Esophagus muscularis mucosa (tissue), 4 donors: ENCODE results near the gene OR51I1.

Experiments used
- CTCF ChIP-seq, 3 experiments: fragments of 200-600 bp in 2 of 3; fragments of 450-650 bp in 1 of 3; sonication (generic) in 2 of 3; IDR thresholded peaks; one replicate each; pipeline ENCODE4 v1.5.1; 2017 to 2019; ENCODE audit warnings: antibody characterized with exemption in 3 of 3, mild to moderate bottlenecking in 2 of 3, moderate library complexity in 1 of 3
- EP300 ChIP-seq: sonication (generic); formaldehyde crosslinking; IDR thresholded peaks from one replicate; pipeline ENCODE4 v1.6.1; 2017; ENCODE audit warnings: antibody characterized with exemption
- POLR2A ChIP-seq: fragments of 450-650 bp; IDR thresholded peaks from one replicate; pipeline ENCODE4 v1.6.1; 2017; ENCODE audit warnings: antibody characterized with exemption, moderate library complexity, mild to moderate bottlenecking, low read depth

DNA sequence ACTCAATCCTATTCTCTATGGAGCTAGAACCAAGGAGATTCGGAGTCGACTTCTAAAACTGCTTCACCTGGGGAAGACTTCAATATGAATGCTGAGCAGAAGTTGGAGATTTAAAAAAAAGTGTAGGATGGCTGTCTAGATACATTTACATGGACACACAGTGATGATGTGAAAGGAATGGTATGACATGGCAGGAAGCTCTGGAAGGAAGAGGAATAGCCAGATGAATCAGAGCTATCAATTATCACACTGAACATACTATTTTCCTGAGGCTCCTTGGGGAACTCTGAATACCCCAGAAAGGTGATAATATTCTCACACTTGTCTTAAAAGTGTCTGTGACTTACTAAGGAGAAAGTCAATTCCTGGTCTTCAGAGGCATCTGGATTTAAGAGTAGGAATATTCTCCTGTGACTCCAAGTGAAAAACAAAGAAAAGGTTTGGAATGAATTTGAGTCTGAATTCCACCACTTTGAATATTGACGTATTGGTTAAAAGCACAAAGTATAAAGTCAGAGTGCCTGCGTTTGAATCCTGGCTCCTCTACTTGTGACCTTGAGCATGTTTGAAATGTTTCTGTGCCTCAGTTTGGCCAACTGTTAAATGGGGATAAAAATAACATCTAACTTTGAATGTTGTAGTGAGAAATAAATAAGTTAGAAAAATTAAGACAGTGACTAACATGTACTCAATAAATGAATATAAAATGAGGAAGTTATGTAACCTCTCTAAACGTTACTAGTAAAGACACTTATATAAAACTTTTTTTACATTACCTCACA is 48.5 kb upstream of the OR51I1 start:
- TF ChIP-seq CTCF (IDR thresholded peaks at IDR 0.05) (no peak), EP300 (no peak), POLR2A (no peak)
